Measurements from ENCODE around the gene MTREX.

MTREX gene

DNA sequence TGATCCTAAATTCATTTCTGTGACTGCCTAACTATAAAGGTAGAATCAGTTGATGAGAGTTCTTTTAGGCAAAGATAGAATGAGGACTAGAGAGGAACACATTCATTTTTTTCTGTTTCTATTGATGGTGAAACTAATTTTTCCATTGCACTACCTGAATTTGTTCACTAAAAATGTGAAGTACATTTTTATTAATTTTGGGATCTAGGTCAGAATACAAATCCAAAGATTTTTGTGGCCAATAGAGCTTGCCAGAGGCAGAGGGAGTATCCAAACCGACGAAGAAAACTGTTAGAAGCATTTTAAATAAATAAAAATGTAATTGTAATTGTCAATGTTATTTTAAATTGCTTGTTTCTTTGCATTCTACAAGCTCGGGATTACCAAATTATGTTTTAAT, 78.1 kb downstream of the MTREX start:
- DNase-seq: no peak

DNA sequence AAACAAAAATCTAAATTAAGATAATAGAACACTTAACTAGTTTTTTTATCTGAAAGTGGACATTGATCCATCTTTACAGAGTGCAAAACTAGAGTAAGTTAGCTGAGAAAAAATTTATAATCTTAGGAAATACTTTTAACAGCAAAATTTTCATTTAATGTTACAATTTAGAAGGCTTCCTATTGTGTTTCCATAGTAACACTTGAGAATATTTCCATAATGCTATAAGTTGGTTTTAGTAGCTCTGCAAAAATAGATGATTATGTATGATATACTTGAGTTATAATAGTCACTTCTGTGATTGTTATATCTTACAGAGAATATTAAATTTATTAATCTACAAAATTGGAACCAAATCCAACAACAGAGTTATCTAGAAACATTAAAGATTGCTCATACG, 78.6 kb downstream of the MTREX start:
- no peak for DNase-seq

DNA sequence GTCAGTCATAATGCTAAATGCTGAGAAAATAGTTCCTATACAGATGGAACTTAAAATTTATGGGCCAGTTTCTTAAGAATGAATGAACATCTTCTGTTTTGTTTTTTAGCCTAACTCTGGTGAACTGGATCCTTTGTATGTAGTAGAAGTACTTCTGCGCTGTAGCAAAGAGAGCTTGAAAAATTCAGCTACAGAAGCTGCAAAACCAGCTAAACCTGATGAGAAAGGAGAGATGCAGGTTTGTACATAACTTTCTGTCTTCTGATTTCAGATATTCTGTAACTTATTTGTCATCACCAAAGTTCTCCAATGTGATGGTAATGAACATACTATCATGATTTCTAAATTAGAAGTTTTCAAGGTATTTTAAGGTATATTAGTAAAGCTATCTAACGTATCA, 80.1 kb downstream of the MTREX start:
- DNase-seq: no peak

DNA sequence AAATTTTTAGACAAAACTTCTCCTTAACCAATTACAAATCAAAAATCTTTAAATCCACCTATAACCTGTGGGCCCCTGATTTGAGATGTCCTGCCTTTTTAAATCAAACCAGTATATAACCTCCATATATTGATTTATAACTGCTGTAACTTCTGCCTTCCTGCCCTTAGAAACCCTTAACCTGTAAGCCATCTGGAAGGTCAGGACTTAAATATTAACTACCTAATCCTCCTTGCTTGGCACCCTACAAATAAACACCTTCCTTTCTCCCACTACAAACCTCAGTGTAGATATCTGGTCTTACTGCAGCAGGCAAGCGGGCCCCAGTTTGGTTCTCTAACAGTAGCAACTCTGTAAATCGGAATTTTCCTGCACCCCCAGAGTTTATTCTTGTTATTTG, 83.9 kb downstream of the MTREX start:
- DNase-seq: no peak

DNA sequence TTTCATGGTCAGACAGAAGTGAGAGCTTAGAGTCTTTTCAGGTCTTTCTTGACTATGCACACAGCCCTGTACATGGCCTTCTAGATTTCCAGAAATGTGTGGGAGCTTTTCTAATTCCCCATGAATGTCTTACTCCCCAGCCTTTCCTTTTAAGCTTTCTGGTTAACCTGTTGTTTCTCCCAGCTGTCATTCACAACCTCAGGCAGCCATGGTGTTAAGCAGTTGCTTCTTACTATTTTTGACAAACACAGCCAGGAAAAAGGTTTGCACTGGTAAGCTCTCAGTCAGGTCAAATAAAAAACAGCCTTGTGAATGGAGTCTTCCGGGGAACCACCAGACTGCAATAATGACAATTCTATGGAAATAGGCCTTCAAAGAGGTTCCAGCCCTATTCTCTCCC, 84.9 kb downstream of the MTREX start:
- DNase-seq: no peak

DNA sequence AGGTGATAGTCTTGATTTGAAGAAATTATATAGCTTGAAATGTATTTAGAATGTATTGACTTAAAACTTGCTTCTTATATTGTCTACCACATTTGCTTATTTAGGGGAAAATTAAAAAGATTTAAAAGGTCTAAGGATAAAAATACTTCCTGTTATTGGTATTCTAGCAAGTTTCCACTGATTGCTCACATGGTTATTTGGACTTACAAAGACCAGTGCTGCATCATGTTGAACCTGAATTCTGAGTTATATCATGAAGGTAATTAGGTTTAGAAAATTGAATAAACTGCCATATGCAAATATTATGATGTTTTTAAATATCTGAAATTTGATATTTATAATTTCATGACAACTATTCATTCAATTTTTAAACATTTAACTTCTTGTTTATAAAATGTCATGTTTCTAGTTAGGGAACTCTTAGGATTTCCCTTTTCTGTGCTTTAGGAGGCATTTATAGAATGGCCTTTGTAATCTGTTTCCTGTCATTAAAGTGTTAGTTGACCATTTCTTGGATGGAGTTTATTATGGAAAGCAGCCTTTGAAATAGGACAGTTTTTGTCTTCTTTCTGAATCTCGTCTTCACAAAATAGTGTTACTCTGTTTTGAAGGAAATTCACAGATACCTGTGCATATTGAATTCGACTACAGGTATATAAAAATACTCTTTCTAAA, 85.8 kb downstream of the MTREX start:
- DNase-seq: no peak

DNA sequence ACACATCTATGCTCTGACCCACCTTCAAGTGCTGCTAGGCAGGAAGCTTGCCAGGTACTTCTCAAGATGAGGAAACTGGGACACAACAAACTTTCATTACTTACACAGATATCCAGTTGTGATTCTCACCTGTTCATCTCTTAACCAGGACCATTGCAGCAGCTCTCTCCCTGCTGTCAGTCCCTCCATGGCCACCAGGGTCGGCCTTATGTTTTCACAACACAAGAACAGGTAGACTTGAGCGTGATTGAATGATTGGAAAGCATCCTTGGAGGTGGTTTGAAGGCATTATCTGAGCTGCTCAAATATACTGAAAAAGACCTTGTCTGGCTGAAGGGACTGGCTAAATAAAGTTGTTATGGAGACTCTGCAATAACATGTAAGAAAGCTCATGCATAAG, 94.4 kb downstream of the MTREX start:
- no peak for DNase-seq

DNA sequence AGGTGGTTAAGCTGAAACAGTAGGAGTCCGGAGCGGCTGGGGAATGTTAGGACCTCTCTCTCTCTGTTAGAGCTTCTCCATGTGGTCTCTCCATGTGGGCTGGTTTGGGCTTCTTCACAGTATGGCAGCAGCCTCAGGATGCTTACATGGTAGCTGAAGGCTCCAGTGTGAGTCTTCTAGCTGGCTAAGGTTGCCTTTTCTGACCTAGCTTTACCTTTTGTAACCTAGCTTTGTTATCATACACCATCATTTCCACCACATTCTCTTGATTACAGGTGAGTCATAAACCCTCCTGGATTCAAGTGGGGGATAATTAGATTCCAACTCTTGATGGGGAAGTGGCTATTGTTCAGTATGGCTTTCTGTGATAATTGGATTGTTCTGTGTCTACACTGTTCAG, 98.5 kb downstream of the MTREX start:
- no peak for DNase-seq

DNA sequence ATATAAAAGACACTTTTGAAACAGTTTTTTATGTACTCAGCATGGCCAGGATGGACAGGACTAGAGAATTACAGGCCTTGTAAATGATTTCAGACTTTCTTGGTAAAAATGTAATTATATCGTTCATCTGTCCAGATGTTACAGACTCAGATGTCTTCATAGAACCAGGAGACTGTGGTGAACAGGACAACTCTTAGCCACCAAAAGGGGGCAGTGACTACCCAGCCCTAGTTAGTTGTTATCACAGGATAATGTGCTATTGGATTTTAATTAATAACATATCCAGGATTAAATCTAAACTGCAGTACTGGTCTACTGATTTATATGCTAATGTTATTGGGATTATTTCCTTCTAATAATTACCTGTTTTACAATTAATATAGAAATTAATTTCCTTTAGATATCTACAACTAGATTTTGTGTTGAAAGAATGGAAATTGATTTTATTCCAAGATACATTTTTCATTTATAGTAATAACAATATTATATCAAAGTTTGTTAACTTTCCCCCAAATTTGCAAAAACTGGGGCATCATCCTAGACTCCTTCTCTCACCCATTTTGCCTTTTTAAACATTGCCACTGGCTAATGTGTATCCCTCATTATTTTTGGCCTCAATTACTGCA, 99.4 kb downstream of the MTREX start:
- DNase-seq: no peak

DNA sequence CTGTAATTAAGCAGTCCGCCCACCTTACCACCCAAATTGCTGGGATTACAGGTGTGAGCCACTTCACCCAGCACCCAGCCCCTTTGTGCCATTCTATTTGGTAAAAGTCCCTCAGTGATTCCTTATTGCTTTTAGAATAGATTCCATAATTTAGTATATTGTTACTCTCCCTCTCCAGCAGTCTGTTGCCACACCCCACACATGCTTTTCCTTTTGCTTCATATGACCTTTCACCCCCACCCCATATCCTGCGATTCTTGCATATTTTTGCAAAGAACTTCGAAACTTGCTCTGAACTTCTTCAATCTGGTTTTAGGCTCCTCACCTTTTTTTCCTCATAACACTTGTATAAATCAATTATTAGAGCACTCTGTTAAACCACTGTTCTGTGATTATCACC, 100.2 kb downstream of the MTREX start:
- no peak for DNase-seq

DNA sequence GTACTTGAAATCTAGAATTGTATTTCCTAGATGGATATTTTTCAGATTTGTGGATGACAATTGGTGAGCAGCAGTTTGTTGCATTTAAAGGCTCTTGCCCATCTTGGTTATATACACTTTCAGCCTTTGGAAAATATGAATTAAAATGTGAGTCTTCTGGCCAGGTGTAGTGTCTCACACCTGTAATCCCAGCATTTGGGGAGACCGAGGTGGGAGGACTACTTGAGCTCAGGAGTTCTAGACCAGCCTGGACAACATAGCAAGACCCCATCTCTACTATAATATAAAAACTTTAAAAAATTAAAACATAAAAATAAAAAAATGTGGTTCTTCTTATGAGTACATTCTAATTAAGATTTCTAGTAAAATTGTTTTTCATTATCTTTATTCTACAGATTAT, 102.0 kb downstream of the MTREX start:
- no peak for DNase-seq

DNA sequence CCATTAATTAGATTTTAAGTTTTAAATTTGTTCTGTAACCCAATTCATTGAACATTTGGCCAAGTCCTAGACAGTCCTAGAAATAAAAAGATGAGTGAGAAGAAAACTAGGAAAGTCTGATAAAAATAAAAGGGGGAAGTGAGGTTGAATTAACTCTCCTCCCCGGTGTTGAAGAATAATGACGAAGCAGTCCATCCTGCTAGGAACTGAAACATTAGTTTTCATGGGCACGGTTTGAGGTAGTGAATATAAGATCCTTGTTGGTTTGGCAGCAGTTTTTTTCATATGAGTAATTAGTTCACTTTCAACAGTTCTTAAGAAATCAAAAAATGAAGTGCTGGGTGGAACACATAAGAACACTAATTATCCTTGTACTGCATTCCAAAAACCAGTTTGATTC, 103.1 kb downstream of the MTREX start:
- no peak for DNase-seq

DNA sequence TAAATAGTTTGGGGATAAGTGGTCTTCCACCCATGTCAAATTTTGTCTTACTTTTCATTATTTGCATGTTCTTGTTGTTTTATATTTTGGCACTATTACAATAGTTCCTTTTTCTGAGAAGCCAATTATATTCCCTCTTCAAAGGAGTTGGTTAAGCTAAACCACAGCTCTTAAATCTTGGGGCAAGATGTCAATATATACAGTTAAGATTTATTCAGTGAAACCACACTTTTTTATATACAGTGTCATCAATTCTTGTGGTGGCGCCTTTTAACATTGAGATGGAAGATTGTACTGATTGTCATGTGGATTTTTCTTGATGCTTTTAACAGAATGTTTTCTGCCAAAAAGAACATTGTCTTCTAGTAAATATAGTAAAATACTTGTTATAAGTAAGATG, 104.1 kb downstream of the MTREX start:
- no peak for DNase-seq

DNA sequence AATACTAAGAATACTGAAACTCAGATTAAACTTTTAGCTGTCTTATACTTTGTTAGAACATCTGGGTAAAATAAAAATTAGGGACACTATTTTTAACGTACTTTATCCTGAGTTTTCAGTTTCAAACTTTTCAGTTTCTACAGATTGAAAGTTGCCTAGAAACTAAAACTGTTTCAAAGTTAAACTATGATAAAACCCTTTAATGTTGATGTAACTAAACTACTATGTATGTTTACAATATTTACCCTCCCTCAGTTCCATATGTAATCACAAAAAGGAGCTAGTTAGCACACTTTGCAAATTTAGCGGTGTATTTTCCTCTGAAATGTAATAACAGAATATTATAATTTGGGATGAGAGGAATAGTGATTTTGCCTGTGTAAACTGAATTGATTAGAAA, 105.9 kb downstream of the MTREX start:
- no peak for DNase-seq

DNA sequence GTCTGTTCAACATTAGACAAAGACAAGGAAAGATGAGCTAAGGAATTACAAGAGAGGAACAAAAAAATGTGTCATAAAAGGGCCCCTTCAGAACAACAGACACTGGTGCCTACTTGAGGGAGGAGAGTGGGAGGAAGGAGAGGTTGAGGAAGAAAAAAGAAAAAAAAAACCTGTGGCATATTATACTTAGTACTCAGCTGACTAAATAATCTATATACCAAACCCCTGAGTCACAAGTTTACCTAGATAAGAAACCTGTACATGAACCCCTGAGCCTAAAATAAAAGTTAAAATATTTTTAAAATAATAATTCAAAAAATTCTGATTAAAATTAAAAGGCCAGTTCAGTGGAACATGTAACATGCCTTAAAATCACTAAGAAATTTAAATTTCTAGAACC, 107.3 kb downstream of the MTREX start:
- no peak for DNase-seq

DNA sequence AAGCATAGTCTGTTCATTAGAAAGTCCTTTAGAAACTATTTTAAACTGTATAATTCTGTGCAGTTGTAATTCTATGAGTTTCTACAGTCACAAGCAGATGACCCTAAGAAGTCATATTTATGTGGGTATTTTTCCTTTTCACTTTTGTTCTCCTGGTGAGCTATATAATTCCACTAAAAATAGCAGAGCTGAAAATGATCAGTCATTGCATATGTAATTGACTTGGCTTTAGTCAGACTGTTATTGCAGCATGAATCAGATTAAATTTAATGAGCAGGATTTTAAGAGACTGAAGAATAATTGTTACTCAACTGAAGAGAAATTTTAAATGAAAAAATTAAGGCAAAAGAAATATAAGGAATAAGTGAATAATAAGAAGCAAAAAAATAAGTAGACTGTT, 108.5 kb downstream of the MTREX start:
- no peak for DNase-seq

DNA sequence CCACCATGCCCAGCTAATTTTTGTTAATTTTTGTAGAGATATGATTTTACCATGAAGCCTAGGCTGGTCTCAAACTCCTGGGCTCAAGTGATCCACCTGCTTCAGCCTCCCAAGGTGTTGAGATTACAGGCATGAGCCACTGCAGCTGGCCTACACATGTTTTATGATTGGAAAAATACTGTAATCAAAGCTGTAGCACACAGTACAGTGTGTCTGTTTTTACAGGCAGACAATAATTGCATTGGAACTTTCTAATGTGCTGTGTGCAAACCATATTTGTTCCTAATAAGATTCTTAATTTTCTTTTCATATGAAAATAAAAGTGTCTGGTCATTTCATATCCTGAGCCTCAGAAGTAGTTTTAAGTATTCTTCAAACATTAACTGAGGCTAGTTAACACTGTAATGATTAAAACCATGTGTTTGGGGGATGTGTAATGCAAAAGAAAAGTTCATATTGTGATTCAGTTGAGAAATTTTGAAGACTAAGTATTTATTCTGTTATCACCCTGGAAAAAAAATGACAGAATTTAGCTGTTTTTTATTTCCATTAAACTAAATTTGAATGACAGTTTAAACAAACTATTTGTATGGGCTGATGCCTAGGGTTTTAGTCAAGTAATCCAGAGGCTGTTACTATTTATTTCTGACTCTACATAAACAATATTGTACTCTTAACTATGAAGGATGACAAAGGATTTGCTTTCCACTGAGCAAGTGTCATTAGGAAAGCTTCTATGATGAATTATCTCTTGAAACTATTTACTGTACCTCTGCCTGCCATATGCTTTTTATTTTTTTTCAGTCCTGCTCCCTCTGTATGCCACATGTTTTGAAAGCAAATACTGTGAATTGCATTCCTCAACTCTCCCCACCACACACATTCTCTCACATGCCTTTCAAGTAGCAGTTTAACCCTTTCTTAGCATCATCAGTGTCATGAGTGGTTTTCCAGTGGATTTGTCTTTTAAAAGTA, 111.5 kb downstream of the MTREX start:
- no peak for DNase-seq

DNA sequence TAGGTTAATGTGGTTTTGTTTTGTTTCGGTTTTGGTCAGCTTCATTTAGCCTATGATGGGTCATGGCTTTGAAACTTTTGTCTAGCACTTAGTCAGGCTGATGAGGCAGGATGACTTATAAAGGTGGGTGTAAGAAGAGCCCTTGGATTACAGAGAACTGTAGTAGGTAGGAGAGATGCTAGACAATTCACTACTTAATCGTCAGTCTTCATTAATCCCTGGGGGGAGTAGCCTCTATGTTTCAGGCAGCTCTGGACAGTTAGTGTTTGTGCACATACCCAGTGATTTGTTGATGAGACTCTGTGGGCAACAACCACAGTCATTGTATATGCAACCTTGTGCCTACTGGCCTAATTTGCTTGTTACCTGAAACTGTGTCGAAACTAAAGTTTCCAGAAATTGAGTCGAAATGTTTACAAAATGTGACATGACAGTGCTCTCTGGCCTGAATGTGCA, 113.3 kb downstream of the MTREX start:
- no peak for DNase-seq

DNA sequence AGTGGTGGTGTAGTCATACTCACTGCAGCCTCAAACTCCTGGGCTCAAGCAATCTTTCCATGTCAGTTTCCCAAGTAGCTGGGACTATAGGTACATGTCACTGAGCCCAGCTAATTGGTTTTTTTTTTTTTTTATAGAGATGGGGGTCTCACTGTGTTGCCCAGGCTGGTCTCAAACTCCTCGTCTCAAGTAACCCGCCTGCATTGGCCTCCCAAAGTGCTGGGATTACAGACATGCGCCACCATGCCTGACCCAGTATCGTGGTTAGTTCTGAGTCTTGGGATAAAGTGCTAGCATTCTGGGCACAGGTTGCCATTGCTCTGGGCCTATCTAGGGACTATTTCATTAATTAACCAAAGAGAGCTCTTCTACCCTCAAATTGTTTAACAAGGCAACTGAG, 118.7 kb downstream of the MTREX start:
- DNase-seq: no peak

DNA sequence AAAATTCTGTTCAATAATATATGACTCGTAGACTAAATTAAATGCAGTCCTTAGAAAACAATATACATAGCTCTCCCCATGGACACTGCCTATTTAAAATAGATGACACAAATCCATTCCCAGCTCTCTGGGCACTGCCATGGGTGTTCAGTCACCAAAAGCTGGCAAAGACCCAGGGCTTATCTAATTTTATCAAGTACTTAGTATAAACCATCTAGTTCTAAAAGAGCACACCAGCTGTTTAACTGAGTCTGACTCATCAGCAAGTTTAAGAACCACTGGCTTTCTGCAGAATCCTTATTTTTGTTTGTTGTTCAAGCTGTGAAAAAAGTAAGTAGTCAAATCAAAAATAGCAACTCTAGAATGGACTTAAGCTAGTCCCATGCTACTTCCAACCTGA, 119.4 kb downstream of the MTREX start:
- DNase-seq: no peak

DNA sequence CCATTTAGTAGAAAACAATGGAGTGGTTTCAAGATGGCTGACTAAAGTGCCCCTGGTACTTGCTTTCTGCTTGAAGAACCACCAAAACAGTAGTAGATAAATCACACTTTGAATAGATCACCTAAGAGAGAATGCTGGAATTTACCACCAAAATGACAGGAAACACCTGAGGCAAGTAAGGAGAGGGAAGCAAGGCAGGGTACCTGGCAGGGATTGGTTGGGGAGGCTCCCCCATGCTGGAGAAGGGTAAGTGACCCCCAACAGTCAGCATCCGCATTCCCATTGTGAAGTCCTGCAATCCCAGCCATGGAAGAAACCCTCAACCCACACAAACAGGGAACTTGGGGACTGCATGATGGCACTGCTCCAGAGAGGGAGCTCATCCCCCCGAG, 121.4 kb downstream of the MTREX start:
- no peak for DNase-seq

DNA sequence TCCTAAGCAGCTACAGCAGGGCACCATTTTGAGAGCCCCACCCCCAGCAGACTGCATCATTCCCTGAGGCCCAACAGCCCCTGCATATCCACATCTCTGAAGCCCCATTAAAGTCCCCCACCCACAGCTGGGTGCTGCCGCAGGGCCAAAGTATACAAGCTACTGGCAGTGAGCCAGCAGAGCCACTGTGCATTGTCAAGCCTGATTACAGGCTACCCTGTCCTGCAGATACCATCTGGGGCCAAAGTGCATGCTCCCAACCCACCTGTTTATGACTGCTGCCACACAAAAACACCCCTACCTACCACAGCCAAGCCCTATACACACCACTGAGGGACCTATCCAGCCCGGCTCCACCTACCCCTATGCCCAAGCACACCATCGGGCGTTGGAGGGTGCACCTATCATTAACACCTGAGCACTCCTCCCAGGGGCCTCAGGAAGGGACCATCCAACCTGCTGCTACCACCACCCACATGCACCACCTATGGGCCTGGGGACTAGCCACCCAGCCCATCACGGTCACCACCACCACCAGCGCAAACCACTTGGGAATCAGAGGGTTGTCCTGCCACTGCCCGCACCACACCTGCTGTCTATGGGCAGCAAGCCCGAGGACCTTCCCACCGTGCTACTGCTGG, 121.9 kb downstream of the MTREX start:
- no peak for DNase-seq

DNA sequence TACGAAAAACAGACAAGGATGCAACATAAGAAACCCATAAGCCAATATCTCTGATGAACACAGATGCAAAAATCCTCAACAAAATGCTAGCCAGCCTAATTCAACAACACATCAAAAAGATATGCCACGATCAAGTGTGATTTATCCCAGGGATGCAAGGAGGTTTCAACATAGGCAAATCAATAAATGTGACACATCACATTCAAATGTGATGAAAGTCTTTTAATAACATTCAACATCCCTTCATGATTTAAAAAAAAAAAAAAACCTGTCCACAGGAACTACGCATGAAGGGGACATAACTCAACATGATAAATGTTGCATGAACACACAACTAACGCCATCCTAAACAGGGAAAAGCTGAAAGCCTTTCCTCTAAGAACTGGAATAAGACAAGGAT, 124.8 kb downstream of the MTREX start:
- no peak for DNase-seq
